ENCODE measurements around the gene CALML6.

CALML6 gene

GRCh38 chr1:1943834-1944570 is 28.9 kb downstream of the CALML6 start:
- no peak for DNase-seq

GRCh38 chr1:1945782-1946393 is 30.8 kb downstream of the CALML6 start:
- DNase-seq, result no peak

GRCh38 chr1:1946540-1946939 is 31.5 kb downstream of the CALML6 start:
- no peak for DNase-seq

GRCh38 chr1:1947493-1947892 is 32.4 kb downstream of the CALML6 start:
- no peak for DNase-seq

GRCh38 chr1:1948783-1949182 is 33.7 kb downstream of the CALML6 start:
- DNase-seq, result no peak

- no peak for DNase-seq
These were observed 35.9 kb downstream of the CALML6 start for GRCh38 chr1:1950940-1951339.

GRCh38 chr1:1954015-1954414 is 39.0 kb downstream of the CALML6 start:
- DNase-seq, result no peak

- no peak for DNase-seq
These were observed 39.9 kb downstream of the CALML6 start for GRCh38 chr1:1954831-1955441.

GRCh38 chr1:1955621-1956094 is 40.6 kb downstream of the CALML6 start:
- DNase-seq, result no peak

- DNase-seq, result no peak
These were observed 41.0 kb downstream of the CALML6 start for GRCh38 chr1:1956101-1956500.

GRCh38 chr1:1956586-1957532 is 41.8 kb downstream of the CALML6 start:
- no peak for DNase-seq

GRCh38 chr1:1957533-1957961 is 42.5 kb downstream of the CALML6 start:
- DNase-seq, result no peak

- no peak for DNase-seq
These were observed 43.0 kb downstream of the CALML6 start for GRCh38 chr1:1958071-1958541.

- no peak for DNase-seq
These were observed 44.4 kb downstream of the CALML6 start for GRCh38 chr1:1959459-1959839.

- DNase-seq, result peak; percentile 41 to 72
These were observed 44.9 kb downstream of the CALML6 start for GRCh38 chr1:1959840-1960479.

GRCh38 chr1:1960480-1961196 is 45.6 kb downstream of the CALML6 start:
- no peak for DNase-seq

GRCh38 chr1:1962752-1963151 is 47.7 kb downstream of the CALML6 start:
- DNase-seq, result no peak

- DNase-seq, result no peak
These were observed 48.5 kb downstream of the CALML6 start for GRCh38 chr1:1963570-1963969.

GRCh38 chr1:1964811-1965210 is 49.8 kb downstream of the CALML6 start:
- no peak for DNase-seq

- DNase-seq, result no peak
These were observed 50.5 kb downstream of the CALML6 start for GRCh38 chr1:1965546-1965945.

- no peak for DNase-seq
These were observed 51.1 kb downstream of the CALML6 start for GRCh38 chr1:1966071-1966740.
